Epithelial cell of proximal tubule (primary cell): ENCODE results near the gene MTX1. TPM values are rescaled to one million over a fixed set of nuclear protein-coding genes. Genes with fewer than 3 reads are reported as not detected.
A peak's percentile ranks its signal among the peaks of the same experiment; 100 is the strongest.

ENCODE experiments used
- DNase-seq: peaks from one replicate; pipeline ENCODE4 v3.0.0-alpha.2; 2011; ENCODE audit warnings: low read depth
- H3K4me3 ChIP-seq: 2 replicates; pipeline ENCODE4 v1.5.1; 2011; ENCODE audit warnings: low read depth, mild to moderate bottlenecking, low read length
- CTCF ChIP-seq: conservative IDR thresholded peaks from 2 replicates; pipeline ENCODE4 v1.5.1; 2012; ENCODE audit warnings: low read depth, mild to moderate bottlenecking, low read length
- total RNA-seq: library from RNA; depleted of rRNA; stranded (reverse); fragments of >200 nt; gene quantifications from 2 replicates; pipeline ENCODE4 v1.2.3, GENCODE V29; 2015

MTX1 gene
- total RNA-seq, 1 donor from 2014 or later = 75.2 TPM

GRCh38 chr1:155171836-155172731 is 36.4 kb upstream of the MTX1 start:
- DNase-seq = no peak
- peak overlapping the region; percentile 80 for H3K4me3 ChIP-seq
- no peak for TF ChIP-seq CTCF

GRCh38 chr1:155172732-155173477 is 35.6 kb upstream of the MTX1 start, which contains the start of gene KRTCAP2:
TSS of gene KRTCAP2 (minus strand) at chr1:155173304. CDS start at chr1:155173224, 80 bp downstream.
- peak; percentile 88 for TF ChIP-seq CTCF
- DNase-seq = no peak

GRCh38 chr1:155173478-155174323 is 34.8 kb upstream of the MTX1 start, which contains the start of gene TRIM46:
TSS of gene TRIM46 (plus strand) at chr1:155173849. CDS start at chr1:155173967, 118 bp downstream.
- no peak for TF ChIP-seq CTCF
- peak within 1 kb of the TSS; percentile 80 for H3K4me3 ChIP-seq
- DNase-seq = no peak

More at GRCh38 chr1:155172732-155173477, 35.6 kb upstream of the MTX1 start, which contains the start of gene KRTCAP2:
- peak within 1 kb of the TSS; percentile 80 for H3K4me3 ChIP-seq

- TF ChIP-seq CTCF = no peak
- no peak for DNase-seq
- H3K4me3 ChIP-seq = peak overlapping the region; percentile 80
Observed at GRCh38 chr1:155174324-155175280, 33.9 kb upstream of the MTX1 start.

GRCh38 chr1:155175281-155175926 is 33.1 kb upstream of the MTX1 start:
- no peak for TF ChIP-seq CTCF
- DNase-seq = no peak
- peak overlapping the region; percentile 80 for H3K4me3 ChIP-seq
